GM12878 (cell line): Measurements from ENCODE around the gene R3HDM2. TPM values are rescaled to one million over a fixed set of nuclear protein-coding genes. Genes with fewer than 3 reads are reported as not detected.

Experiments
- ATAC-seq: fragments of 200-7000 bp; cut with Tn5 transposase; 3 replicates; pipeline ENCODE4 v1.9.1; 2020; ENCODE audit warnings: mild to moderate bottlenecking, moderate library complexity
- BruUV-seq: library from RNA; stranded (reverse); fragments of 400-500 nt; replicated peaks from 2 replicates; lab custom pipeline; 2021; lab: Mats Ljungman, UMichigan
- CTCF ChIA-PET: fragments of 300-600 bp; sonication (Branson Sonifier 250); formaldehyde crosslinking; extraction: SDS; loops from one replicate; lab custom pipeline; 2021; ENCODE audit warnings: inconsistent platforms; lab: Yijun Ruan, JAX
- POLR2A ChIA-PET: fragments of 350-600 bp; formaldehyde crosslinking; extraction: SDS; loops from one replicate; lab custom pipeline; 2021; ENCODE audit warnings: inconsistent platforms; lab: Charles Lee
- RAD21 ChIA-PET: fragments of 300-600 bp; sonication (Branson Sonifier 250); formaldehyde crosslinking; loops from one replicate; lab custom pipeline; 2023; ENCODE audit warnings: antibody characterized with exemption; ENCODE audit not compliant: unreplicated experiment; lab: Charles Lee
- SMC1A ChIA-PET: fragments of 300-600 bp; sonication (Branson Sonifier 250); formaldehyde crosslinking; loops from one replicate; lab custom pipeline; 2023; ENCODE audit not compliant: unreplicated experiment, uncharacterized antibody; lab: Charles Lee
- DNase-seq: peaks from one replicate; pipeline ENCODE4 v3.0.0-alpha.2; 2011; ENCODE audit warnings: low read depth, low spot score
- FAIRE-seq: peaks from 3 replicates; lab custom pipeline; 2011; peaks lifted over from hg19 to GRCh38; lab: Jason Lieb, UNC
- H2AFZ ChIP-seq: 2 replicates; pipeline ENCODE4 v1.6.0; 2011; ENCODE audit warnings: low read depth, low read length, control low read depth; ENCODE audit not compliant: control insufficient read depth
- H3K27ac ChIP-seq: 2 replicates; pipeline ENCODE4 v1.5.1; 2011; ENCODE audit warnings: control low read depth; ENCODE audit not compliant: control insufficient read depth, insufficient read depth
- H3K27me3 ChIP-seq, 2 experiments: replicated peaks in 1 of 2; 2 replicates each; pipeline versions ENCODE4 v1.6.0 to v1.6.1; 2011; ENCODE audit warnings: low read length in 1 of 2; ENCODE audit not compliant: control insufficient read depth in 2 of 2, insufficient read depth in 2 of 2
- H3K36me3 ChIP-seq, 2 experiments: 2 replicates each; pipeline ENCODE4 v1.5.1; 2011; ENCODE audit warnings: low read length in 1 of 2; ENCODE audit not compliant: control insufficient read depth in 2 of 2, insufficient read depth in 2 of 2
- H3K4me1 ChIP-seq: 2 replicates; pipeline ENCODE4 v1.6.1; 2011; ENCODE audit warnings: mild to moderate bottlenecking, low read length, moderate library complexity, mixed read lengths; ENCODE audit not compliant: control insufficient read depth, insufficient read depth
- H3K4me2 ChIP-seq: 2 replicates; pipeline ENCODE4 v1.6.0; 2011; ENCODE audit warnings: control low read depth; ENCODE audit not compliant: control insufficient read depth, insufficient read depth
- H3K4me3 ChIP-seq: fragments of 200-600 bp; sonication (generic); 2 replicates; pipeline ENCODE4 v1.5.1; 2016
- H3K79me2 ChIP-seq: 2 replicates; pipeline ENCODE4 v1.6.0; 2011; ENCODE audit warnings: low read length; ENCODE audit not compliant: control insufficient read depth, insufficient read depth
- H3K9ac ChIP-seq: 2 replicates; pipeline ENCODE4 v1.8.0; 2011; ENCODE audit warnings: low read length, control low read depth, mixed read lengths; ENCODE audit not compliant: control insufficient read depth, insufficient read depth
- H3K9me3 ChIP-seq: replicated peaks from 3 replicates; pipeline ENCODE4 v1.5.1; 2011; ENCODE audit warnings: mild to moderate bottlenecking, low read length; ENCODE audit not compliant: control insufficient read depth, insufficient read depth
- H4K20me1 ChIP-seq: 2 replicates; pipeline ENCODE4 v1.6.0; 2011; ENCODE audit not compliant: control insufficient read depth, insufficient read depth
- CBX3 ChIP-seq: fragments of 200-600 bp; sonication (generic); IDR thresholded peaks from 2 replicates; pipeline ENCODE4 v1.6.1; 2016; ENCODE audit warnings: low read depth, borderline replicate concordance
- IRF4 ChIP-seq: IDR thresholded peaks from 2 replicates; pipeline ENCODE4 v1.6.1; 2011; ENCODE audit warnings: low read depth, low read length
- LARP7 ChIP-seq: fragments of 450-650 bp; IDR thresholded peaks from 2 replicates; pipeline ENCODE4 v1.6.1; 2017; ENCODE audit warnings: mild to moderate bottlenecking
- whole genome bisulfite sequencing: methylation state at CpG from one replicate; pipeline ENCODE4 v1.1.6; 2016; ENCODE audit warnings: low lambda C conversion rate; ENCODE audit not compliant: insufficient replicate concordance, insufficient coverage; ENCODE audit errors: missing lambda C conversion rate; 5-methylcytosine and 5-hydroxymethylcytosine counted together
- in situ Hi-C: fragments of 300-500 bp; cut with MboI; formaldehyde crosslinking; loops from 9 replicates; pipeline ENCODE4 v1.14.3; 2018; ENCODE audit warnings: mixed read lengths
- intact Hi-C: fragments of 100-400 bp; cut with micrococcal nuclease; formaldehyde crosslinking; loops from one replicate; pipeline ENCODE4 v1.14.2; 2022; ENCODE audit not compliant: unreplicated experiment
- polyA plus RNA-seq, 11 experiments: library from polyadenylated mRNA; depleted of rRNA in 4 of 11; unstranded in 6 of 11; stranded (reverse) in 5 of 11; fragments of >200 nt; fragmentation: Nextera tagmentation in 4 of 11; fragmentation: Illumina TruSeq in 1 of 11; extraction: Ambion mirVana in 4 of 11; extraction: Trizol in 1 of 11; gene quantifications; 1 replicate in 1 of 11; 2 replicates in 10 of 11; pipeline versions ENCODE4 v1.2.1 to v1.2.3, GENCODE V29; 2011 to 2016; ENCODE audit warnings: inconsistent platforms in 2 of 11, missing spikeins in 2 of 11, low read depth in 1 of 11
- total RNA-seq, 4 experiments: library from RNA; depleted of rRNA in 3 of 4; stranded (reverse); fragments of >200 nt in 3 of 4; fragmentation: Illumina TruSeq in 1 of 4; extraction: Trizol in 1 of 4; gene quantifications; 2 replicates each; pipeline versions ENCODE4 v1.2.1 to v1.2.3, GENCODE V29; 2013 to 2021
- TF ChIP-seq, protein P1 (sequence below): fragments of 450-650 bp; IDR thresholded peaks from 2 replicates; pipeline ENCODE4 v1.6.1; 2018; ENCODE audit warnings: mild to moderate bottlenecking, low read depth, moderate library complexity; ENCODE audit not compliant: partially characterized antibody

The R3HDM2 gene
- total and polyA plus RNA-seq, 10 of the 15 experiments (the other 5 are each of a cell fraction or from before 2014, with no cell fraction given): 4.6 to 26.1 (median 11.2) TPM

DNA sequence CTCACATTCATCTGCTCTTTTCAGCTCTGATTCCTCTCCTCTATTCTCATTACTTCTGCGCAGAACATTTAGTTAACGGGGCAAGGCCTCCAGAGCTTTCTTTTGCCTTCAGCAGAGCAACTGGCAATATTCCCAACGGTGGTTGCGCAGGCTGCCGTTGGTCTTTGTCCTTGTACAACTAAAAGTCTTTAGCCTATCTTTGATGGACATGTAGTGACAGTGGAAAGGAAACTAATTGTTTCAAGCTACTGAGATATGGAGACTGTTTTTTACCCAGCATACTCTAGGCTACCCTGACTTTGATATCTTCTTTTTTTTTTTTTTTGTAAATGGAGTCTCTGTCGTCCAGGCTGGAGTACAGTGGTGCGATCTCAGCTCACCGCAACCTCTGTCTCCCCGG lies 12.6 kb downstream of the R3HDM2 start:
- Histone ChIP-seq H3K27me3 (no peaks in the 10 kb centered on the region), H3K4me1 (no peaks in the 10 kb centered on the region; the same call in 1 of the 2 replicates), H3K79me2 (no peaks in the 10 kb centered on the region; the same call in none of the 2 replicates), H2AFZ (no peak overlapping the region), H3K36me3 (peaks cover 0 to 7% of the 10 kb centered on the region in 2 experiments; a peak in 2 of 4 replicates), H3K9me3 (no peaks in the 10 kb centered on the region), H4K20me1 (no peaks in the 10 kb centered on the region), H3K4me2 (no peak overlapping the region), H3K9ac (no peak overlapping the region), H3K27ac (no peak overlapping the region), H3K4me3 (no peak overlapping the region)
- ChIA-PET RAD21 (no interaction called here), CTCF (interaction anchor here (0.6 to 2.0 kb wide), 4 partner anchors 9 to 167 kb away, joined by 3 to 7 read pairs (median 4); partner anchors contain the start of gene STAC3), SMC1A (interaction anchor here (0.6 to 1.1 kb wide), 4 partner anchors 9 to 77 kb away, joined by 3 to 5 read pairs (median 4); no protein-coding TSS in a partner anchor), POLR2A (interaction anchor here (0.8 kb wide), 1 partner anchor 12 kb away, joined by 3 read pairs; no protein-coding TSS in a partner anchor)
- TF ChIP-seq CBX3 (no peak), LARP7 (no peak), IRF4 (no peak)
- TF ChIP-seq, protein P1, sequence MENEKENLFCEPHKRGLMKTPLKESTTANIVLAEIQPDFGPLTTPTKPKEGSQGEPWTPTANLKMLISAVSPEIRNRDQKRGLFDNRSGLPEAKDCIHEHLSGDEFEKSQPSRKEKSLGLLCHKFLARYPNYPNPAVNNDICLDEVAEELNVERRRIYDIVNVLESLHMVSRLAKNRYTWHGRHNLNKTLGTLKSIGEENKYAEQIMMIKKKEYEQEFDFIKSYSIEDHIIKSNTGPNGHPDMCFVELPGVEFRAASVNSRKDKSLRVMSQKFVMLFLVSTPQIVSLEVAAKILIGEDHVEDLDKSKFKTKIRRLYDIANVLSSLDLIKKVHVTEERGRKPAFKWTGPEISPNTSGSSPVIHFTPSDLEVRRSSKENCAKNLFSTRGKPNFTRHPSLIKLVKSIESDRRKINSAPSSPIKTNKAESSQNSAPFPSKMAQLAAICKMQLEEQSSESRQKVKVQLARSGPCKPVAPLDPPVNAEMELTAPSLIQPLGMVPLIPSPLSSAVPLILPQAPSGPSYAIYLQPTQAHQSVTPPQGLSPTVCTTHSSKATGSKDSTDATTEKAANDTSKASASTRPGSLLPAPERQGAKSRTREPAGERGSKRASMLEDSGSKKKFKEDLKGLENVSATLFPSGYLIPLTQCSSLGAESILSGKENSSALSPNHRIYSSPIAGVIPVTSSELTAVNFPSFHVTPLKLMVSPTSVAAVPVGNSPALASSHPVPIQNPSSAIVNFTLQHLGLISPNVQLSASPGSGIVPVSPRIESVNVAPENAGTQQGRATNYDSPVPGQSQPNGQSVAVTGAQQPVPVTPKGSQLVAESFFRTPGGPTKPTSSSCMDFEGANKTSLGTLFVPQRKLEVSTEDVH: no peak
- intact Hi-C loops (no loop called here), in situ Hi-C loops (no loop called here)
- whole genome bisulfite sequencing: 100% methylated on average over 6 of the region's 9 CpGs
- ATAC-seq (no peak), DNase-seq (no peak), FAIRE-seq (no peak)
- BruUV-seq: no TSS peak
